Transverse colon (tissue), 4 donors: ENCODE data around the gene CCT4. TPM values are rescaled to one million over a fixed set of nuclear protein-coding genes. Genes with fewer than 3 reads are reported as not detected.

Source experiments
- DNase-seq: peaks from one replicate; pipeline ENCODE4 v3.0.0-alpha.2; 2019
- H3K27ac ChIP-seq, 4 donors: fragments of 200-600 bp; sonication (generic); 2 replicates each; pipeline ENCODE4 v1.5.1; 2016 to 2018; ENCODE audit warnings: inconsistent platforms in 4 of 4
- H3K27me3 ChIP-seq: fragments of 200-600 bp; sonication (generic); 2 replicates; pipeline ENCODE4 v1.5.1; 2017; ENCODE audit warnings: inconsistent platforms
- H3K36me3 ChIP-seq, 4 donors: fragments of 200-600 bp; sonication (generic); 2 replicates each; pipeline ENCODE4 v1.5.1; 2017 to 2019; ENCODE audit warnings: inconsistent platforms in 4 of 4
- H3K4me1 ChIP-seq, 4 donors: fragments of 200-600 bp; sonication (generic); 2 replicates each; pipeline ENCODE4 v1.5.1; 2017 to 2020; ENCODE audit warnings: inconsistent platforms in 4 of 4
- H3K4me3 ChIP-seq, 4 donors: fragments of 200-600 bp; sonication (generic); 1 replicate in 1 of 4; 2 replicates in 3 of 4; pipeline versions ENCODE4 v1.5.1 to v1.6.1; 2017 to 2019; ENCODE audit warnings: inconsistent platforms in 4 of 4
- H3K9me3 ChIP-seq, 2 donors: fragments of 200-600 bp; sonication (generic); 2 replicates each; pipeline ENCODE4 v1.5.1; 2017 to 2019; ENCODE audit warnings: inconsistent platforms in 2 of 2
- EP300 ChIP-seq: sonication (generic); formaldehyde crosslinking; IDR thresholded peaks from one replicate; pipeline ENCODE4 v1.6.1; 2017; ENCODE audit warnings: antibody characterized with exemption, low read depth
- POLR2A ChIP-seq: fragments of 450-650 bp; IDR thresholded peaks from one replicate; pipeline ENCODE4 v1.6.1; 2016; ENCODE audit warnings: antibody characterized with exemption, mild to moderate bottlenecking, moderate library complexity
- POLR2AphosphoS5 ChIP-seq, 3 donors: sonication (generic); formaldehyde crosslinking; IDR thresholded peaks; one replicate each; pipeline ENCODE4 v1.6.1; 2016; ENCODE audit warnings: antibody characterized with exemption in 3 of 3
- WGBS, 2 donors: methylation state at CpG; one replicate each; pipeline ENCODE4 v1.1.5; 2018; ENCODE audit warnings: low coverage in 1 of 2; 5-methylcytosine and 5-hydroxymethylcytosine counted together
- in situ Hi-C, 4 donors: fragments of 200-750 bp; cut with MboI; loops; one replicate each; pipeline versions ENCODE4 v1.15.0 to v1.15.1; 2017; ENCODE audit warnings: low sequenced_read_pairs in 3 of 4, low pct_ligation_motif_present in 1 of 4, low pct_unique_long_range_greater_than_20kb in 1 of 4
- intact Hi-C: fragments of 100-400 bp; cut with DNase I; formaldehyde crosslinking; loops from one replicate; pipeline ENCODE4 v1.15.1; 2023; ENCODE audit warnings: low total_unique reads
- total RNA-seq, 4 donors: library from RNA; depleted of rRNA; stranded (reverse); fragments of >200 nt; gene quantifications; one replicate each; pipeline ENCODE4 v1.1.0, GENCODE V29; 2016
- TF ChIP-seq, protein P1 (sequence below), 5 experiments: fragments of 200-600 bp in 3 of 5; fragments of 450-650 bp in 2 of 5; sonication (generic) in 3 of 5; IDR thresholded peaks; 1 replicate in 2 of 5; 2 replicates in 3 of 5; pipeline ENCODE4 v1.5.1; 2016 to 2017; ENCODE audit warnings: antibody characterized with exemption in 5 of 5, inconsistent platforms in 3 of 5, mild to moderate bottlenecking in 2 of 5, moderate library complexity in 1 of 5

Gene CCT4, protein sequence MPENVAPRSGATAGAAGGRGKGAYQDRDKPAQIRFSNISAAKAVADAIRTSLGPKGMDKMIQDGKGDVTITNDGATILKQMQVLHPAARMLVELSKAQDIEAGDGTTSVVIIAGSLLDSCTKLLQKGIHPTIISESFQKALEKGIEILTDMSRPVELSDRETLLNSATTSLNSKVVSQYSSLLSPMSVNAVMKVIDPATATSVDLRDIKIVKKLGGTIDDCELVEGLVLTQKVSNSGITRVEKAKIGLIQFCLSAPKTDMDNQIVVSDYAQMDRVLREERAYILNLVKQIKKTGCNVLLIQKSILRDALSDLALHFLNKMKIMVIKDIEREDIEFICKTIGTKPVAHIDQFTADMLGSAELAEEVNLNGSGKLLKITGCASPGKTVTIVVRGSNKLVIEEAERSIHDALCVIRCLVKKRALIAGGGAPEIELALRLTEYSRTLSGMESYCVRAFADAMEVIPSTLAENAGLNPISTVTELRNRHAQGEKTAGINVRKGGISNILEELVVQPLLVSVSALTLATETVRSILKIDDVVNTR
- 10 to 100 TPM; 31.2 to 52.7 (median 40.1) TPM for total RNA-seq

DNA sequence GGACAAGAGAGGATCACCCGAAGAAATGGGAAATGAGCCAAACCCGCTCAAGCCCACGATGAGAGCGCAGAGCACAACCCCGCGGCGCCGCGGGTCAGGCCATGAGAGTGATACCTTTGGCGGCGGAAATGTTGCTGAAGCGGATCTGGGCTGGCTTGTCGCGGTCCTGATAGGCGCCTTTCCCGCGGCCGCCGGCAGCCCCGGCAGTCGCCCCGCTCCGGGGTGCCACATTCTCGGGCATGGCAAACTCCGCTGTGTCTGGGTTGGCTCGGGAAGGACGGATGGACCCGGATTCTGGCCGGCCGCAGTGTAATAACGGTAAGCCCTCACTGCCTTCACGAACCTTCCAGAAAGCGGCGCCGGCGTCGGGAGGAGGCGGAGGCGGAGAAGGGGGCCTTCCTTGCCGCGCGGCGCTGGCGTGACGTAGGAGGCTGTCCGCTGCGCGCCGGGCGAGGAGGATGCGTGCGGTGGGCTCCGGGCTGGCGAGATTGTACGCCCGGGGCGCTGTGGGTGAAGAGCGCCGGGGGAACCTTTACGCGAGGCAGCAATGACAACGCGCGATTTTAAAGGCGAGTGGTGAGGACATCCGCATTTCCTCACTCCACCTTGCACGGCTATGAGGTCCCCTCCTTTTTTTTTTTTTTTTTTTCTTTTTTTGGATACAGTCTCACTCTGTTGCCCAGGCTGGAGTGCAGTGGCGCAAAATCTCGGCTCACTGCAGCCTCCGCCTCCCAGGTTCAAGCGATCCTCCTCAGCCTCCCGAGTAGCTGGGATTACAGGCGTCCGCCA, at the start of gene CCT4:
Gene CCT4, minus strand, starts transcription at position 390 of the 789 bp plus-strand sequence. Its CDS starts 149 bp downstream, at position 241.
- in situ Hi-C loops: no loop called here
- 1% methylated on average over 46 of the region's 74 CpGs; no CpG with 5 or more reads in 1 of the 2 donors for WGBS, 2 donors

DNA sequence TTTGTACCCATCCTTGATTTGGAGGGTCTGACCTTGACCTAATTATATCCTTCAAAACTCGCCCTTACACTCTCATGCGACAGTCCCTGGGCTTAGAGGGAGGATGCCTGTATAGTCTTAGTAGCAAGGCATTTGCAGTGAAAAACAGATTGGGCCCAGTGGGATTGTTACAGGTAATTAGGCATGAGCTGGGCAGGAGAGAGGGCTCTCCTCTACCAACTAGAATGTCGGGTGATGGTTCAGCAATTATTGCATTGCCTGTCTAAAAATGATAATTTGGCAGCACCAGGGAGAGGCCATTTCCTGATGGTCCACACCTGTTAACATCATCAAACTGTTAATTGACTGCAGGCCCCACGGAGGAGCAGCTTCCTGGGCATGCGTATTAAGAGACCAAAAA, 49.4 kb upstream of the CCT4 start:
- no peaks in the 10 kb centered on the region for H3K9me3 ChIP-seq
- DNase-seq: no peak
- no peak overlapping the region for H3K4me3 ChIP-seq
- WGBS, 2 donors: 76 to 82% methylated on average over 3 to 5 of the region's 5 CpGs
- H3K4me1 ChIP-seq: peaks cover 0 to 3% (median 0%) of the 10 kb centered on the region in 4 donors
- TF ChIP-seq POLR2A: no peak
- in situ Hi-C loops: no loop called here
- no peaks in the 10 kb centered on the region for H3K36me3 ChIP-seq
- no peaks in the 10 kb centered on the region for H3K27me3 ChIP-seq
- no peak overlapping the region for H3K27ac ChIP-seq
- intact Hi-C loops: no loop called here

More for the DNA sequence above, at the start of gene CCT4:
- TF ChIP-seq POLR2A (peak; percentile 78), EP300 (no peak), POLR2AphosphoS5 (IDR thresholded peaks at IDR 0.05) (peak; percentile 89 to 95 (median 92))
- TF ChIP-seq, protein P1, sequence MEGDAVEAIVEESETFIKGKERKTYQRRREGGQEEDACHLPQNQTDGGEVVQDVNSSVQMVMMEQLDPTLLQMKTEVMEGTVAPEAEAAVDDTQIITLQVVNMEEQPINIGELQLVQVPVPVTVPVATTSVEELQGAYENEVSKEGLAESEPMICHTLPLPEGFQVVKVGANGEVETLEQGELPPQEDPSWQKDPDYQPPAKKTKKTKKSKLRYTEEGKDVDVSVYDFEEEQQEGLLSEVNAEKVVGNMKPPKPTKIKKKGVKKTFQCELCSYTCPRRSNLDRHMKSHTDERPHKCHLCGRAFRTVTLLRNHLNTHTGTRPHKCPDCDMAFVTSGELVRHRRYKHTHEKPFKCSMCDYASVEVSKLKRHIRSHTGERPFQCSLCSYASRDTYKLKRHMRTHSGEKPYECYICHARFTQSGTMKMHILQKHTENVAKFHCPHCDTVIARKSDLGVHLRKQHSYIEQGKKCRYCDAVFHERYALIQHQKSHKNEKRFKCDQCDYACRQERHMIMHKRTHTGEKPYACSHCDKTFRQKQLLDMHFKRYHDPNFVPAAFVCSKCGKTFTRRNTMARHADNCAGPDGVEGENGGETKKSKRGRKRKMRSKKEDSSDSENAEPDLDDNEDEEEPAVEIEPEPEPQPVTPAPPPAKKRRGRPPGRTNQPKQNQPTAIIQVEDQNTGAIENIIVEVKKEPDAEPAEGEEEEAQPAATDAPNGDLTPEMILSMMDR (IDR thresholded peaks at IDR 0.05): no peak
- Histone ChIP-seq H3K4me1 (peaks cover 0 to 18% (median 14%) of the 10 kb centered on the region in 4 donors), H3K4me3 (peak within 1 kb of the TSS; percentile 48 to 79 (median 62)), H3K36me3 (peaks cover 0 to 7% (median 3%) of the 10 kb centered on the region in 4 donors), H3K9me3 (no peaks in the 10 kb centered on the region), H3K27me3 (no peaks in the 10 kb centered on the region), H3K27ac (peak within 1 kb of the TSS; percentile 84 to 93 (median 92))
- intact Hi-C loops: no loop called here
- DNase-seq: peak; percentile 91

DNA sequence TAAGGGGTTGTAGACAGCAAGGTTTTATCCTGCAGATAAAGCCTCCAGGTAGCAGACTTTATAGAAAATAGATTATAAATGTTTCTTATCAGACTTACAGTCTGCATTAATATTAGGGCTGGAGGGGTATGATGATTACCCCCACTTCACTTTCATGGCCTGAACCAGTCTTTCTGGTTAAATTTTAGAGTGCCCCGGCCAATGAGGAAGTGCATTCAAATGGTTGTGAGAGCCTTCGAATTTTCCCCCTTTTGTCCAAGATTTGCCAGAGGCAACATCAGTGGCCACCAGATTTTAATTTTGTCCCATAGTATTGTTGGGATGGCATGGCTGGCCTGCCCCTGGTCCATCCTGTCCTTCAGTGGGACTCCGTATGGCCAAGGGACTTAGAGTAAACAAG, 48.6 kb upstream of the CCT4 start:
- DNase-seq: no peak
- Histone ChIP-seq H3K27me3 (no peaks in the 10 kb centered on the region), H3K4me1 (peaks cover 0 to 3% (median 0%) of the 10 kb centered on the region in 4 donors), H3K9me3 (no peaks in the 10 kb centered on the region), H3K27ac (no peak overlapping the region), H3K4me3 (no peak overlapping the region), H3K36me3 (no peaks in the 10 kb centered on the region)
- no peak for TF ChIP-seq POLR2AphosphoS5 (IDR thresholded peaks at IDR 0.05)
- no peak for TF ChIP-seq EP300
- intact Hi-C loops (no loop called here), in situ Hi-C loops (no loop called here)
- WGBS, 2 donors: 83 to 91% methylated on average over 1 to 3 of the region's 3 CpGs

DNA sequence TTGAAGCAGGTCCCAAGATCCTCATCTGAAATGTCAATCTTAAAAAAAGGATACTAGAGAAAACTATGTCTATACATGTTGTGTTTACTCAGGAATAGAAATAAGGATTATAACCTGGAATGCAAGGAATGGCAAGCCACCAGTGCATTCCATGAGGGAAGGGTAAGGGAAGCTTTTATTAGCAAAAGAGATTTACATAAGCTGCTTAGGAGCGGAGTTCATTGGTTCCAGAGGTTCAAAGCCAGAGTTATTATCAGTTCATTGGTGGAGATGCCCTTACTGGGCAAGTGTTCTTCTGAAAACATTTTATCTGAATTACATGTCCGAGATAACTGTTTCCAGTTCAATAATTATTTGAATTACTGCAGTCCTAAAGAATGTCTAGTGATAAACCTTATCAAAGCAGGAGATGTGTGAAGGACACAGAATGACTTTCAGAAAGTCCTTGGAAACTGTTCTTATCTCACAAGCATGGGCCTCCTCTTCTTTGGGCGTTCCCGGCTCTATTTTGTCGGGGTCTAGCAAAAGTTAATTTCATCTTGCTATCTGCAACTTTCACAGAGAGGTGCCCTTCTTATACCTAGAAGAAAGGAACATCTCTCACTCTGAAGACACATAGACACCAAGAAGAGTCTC, 40.5 kb upstream of the CCT4 start:
- intact Hi-C loops: no loop called here
- in situ Hi-C loops: no loop called here
- no peak for DNase-seq
- WGBS, 2 donors: 92 to 93% methylated on average over 5 of the region's 5 CpGs
- H3K27me3 ChIP-seq: no peaks in the 10 kb centered on the region
- no peaks in the 10 kb centered on the region for H3K9me3 ChIP-seq
- H3K4me1 ChIP-seq: no peaks in the 10 kb centered on the region
- H3K27ac ChIP-seq: no peak overlapping the region
- H3K4me3 ChIP-seq: no peak overlapping the region
- TF ChIP-seq, protein P1 (IDR thresholded peaks at IDR 0.05): no peak
- TF ChIP-seq EP300 (no peak), POLR2A (no peak), POLR2AphosphoS5 (IDR thresholded peaks at IDR 0.05) (no peak)
- no peaks in the 10 kb centered on the region for H3K36me3 ChIP-seq
